Liver (tissue), 9 donors: Measurements from ENCODE around the gene OR4C45. TPM values are rescaled to one million over a fixed set of nuclear protein-coding genes. Genes with fewer than 3 reads are reported as not detected.
"Not testable (repeated sequence)": the region's sequence is repeated elsewhere in the genome, so short reads cannot be mapped to it uniquely, and the experiment has no call there.

Experiments
- DNase-seq: peaks from one replicate; pipeline ENCODE4 v3.0.0-alpha.2; 2017; ENCODE audit warnings: low spot score
- H3K27ac ChIP-seq, 2 donors: one replicate each; pipeline ENCODE4 v1.7.0; 2013; ENCODE audit warnings: inconsistent platforms in 2 of 2, low read length in 2 of 2, control low read depth in 1 of 2, low read depth in 1 of 2, mild to moderate bottlenecking in 1 of 2
- H3K27me3 ChIP-seq, 4 donors: one replicate each; pipeline versions ENCODE4 v1.6.1 to v1.7.0; 2013; ENCODE audit warnings: low read length in 3 of 4, inconsistent platforms in 1 of 4, mild to moderate bottlenecking in 1 of 4, moderate library complexity in 1 of 4; ENCODE audit not compliant: control insufficient read depth in 4 of 4, insufficient read depth in 4 of 4
- H3K36me3 ChIP-seq, 4 donors: one replicate each; pipeline versions ENCODE4 v1.6.1 to v1.7.0; 2013; ENCODE audit warnings: low read length in 3 of 4, mild to moderate bottlenecking in 3 of 4, low read depth in 1 of 4, moderate library complexity in 1 of 4; ENCODE audit not compliant: control insufficient read depth in 4 of 4, insufficient read depth in 3 of 4
- H3K4me1 ChIP-seq, 4 donors: one replicate each; pipeline versions ENCODE4 v1.6.1 to v1.7.0; 2013; ENCODE audit warnings: low read length in 3 of 4, mild to moderate bottlenecking in 3 of 4, moderate library complexity in 1 of 4; ENCODE audit not compliant: control insufficient read depth in 4 of 4, insufficient read depth in 4 of 4
- H3K4me3 ChIP-seq, 3 donors: one replicate each; pipeline versions ENCODE4 v1.6.1 to v1.7.0; 2013; ENCODE audit warnings: low read length in 3 of 3, control low read depth in 1 of 3, low read depth in 1 of 3, mild to moderate bottlenecking in 1 of 3
- H3K9ac ChIP-seq, 2 donors: one replicate each; pipeline ENCODE4 v1.7.0; 2013; ENCODE audit warnings: low read length in 2 of 2, mild to moderate bottlenecking in 2 of 2, moderate library complexity in 2 of 2, control low read depth in 1 of 2, low read depth in 1 of 2
- H3K9me3 ChIP-seq, 4 donors: one replicate each; pipeline versions ENCODE4 v1.6.1 to v1.7.0; 2013; ENCODE audit warnings: low read length in 3 of 4; ENCODE audit not compliant: control insufficient read depth in 4 of 4
- ATF3 ChIP-seq: IDR thresholded peaks from 2 replicates; pipeline ENCODE4 v1.6.1; 2016; ENCODE audit warnings: antibody characterized with exemption
- CTCF ChIP-seq: fragments of 150-350 bp; IDR thresholded peaks from 2 replicates; pipeline ENCODE4 v1.5.1; 2017; ENCODE audit warnings: improper control_type of control experiment, low read depth, low read length; ENCODE audit not compliant: missing input control
- EGR1 ChIP-seq, 2 donors: IDR thresholded peaks; 2 replicates each; pipeline ENCODE4 v1.6.1; 2016 to 2018; ENCODE audit warnings: antibody characterized with exemption in 2 of 2, low read depth in 2 of 2
- FOXA1 ChIP-seq: IDR thresholded peaks from 2 replicates; pipeline ENCODE4 v1.6.1; 2016; ENCODE audit warnings: antibody characterized with exemption
- FOXA2 ChIP-seq: IDR thresholded peaks from 2 replicates; pipeline ENCODE4 v1.6.1; 2016; ENCODE audit warnings: antibody characterized with exemption
- GABPA ChIP-seq, 2 donors: IDR thresholded peaks in 1 of 2; conservative IDR thresholded peaks in 1 of 2; 2 replicates each; pipeline ENCODE4 v1.6.1; 2016; ENCODE audit warnings: antibody characterized with exemption in 2 of 2, mild to moderate bottlenecking in 1 of 2, moderate library complexity in 1 of 2
- HNF4A ChIP-seq, 2 donors: conservative IDR thresholded peaks; 2 replicates each; pipeline ENCODE4 v1.6.1; 2016; ENCODE audit warnings: antibody characterized with exemption in 2 of 2, mild to moderate bottlenecking in 2 of 2
- HNF4G ChIP-seq: IDR thresholded peaks from 2 replicates; pipeline ENCODE4 v1.6.1; 2016; ENCODE audit warnings: antibody characterized with exemption
- JUND ChIP-seq, 2 donors: IDR thresholded peaks; 2 replicates each; pipeline ENCODE4 v1.6.1; 2016; ENCODE audit warnings: antibody characterized with exemption in 2 of 2
- MAX ChIP-seq: IDR thresholded peaks from 2 replicates; pipeline ENCODE4 v1.6.1; 2016; ENCODE audit warnings: antibody characterized with exemption
- NR2F2 ChIP-seq: IDR thresholded peaks from 2 replicates; pipeline ENCODE4 v1.6.1; 2016; ENCODE audit warnings: antibody characterized with exemption
- RAD21 ChIP-seq, 2 donors: IDR thresholded peaks; 2 replicates each; pipeline ENCODE4 v1.6.1; 2016; ENCODE audit warnings: antibody characterized with exemption in 2 of 2, mild to moderate bottlenecking in 2 of 2
- REST ChIP-seq: IDR thresholded peaks from 2 replicates; pipeline ENCODE4 v1.6.1; 2016; ENCODE audit warnings: antibody characterized with exemption, mild to moderate bottlenecking
- RXRA ChIP-seq, 2 donors: IDR thresholded peaks; 2 replicates each; pipeline ENCODE4 v1.6.1; 2017 to 2018; ENCODE audit warnings: antibody characterized with exemption in 2 of 2, mild to moderate bottlenecking in 1 of 2
- SP1 ChIP-seq: IDR thresholded peaks from 2 replicates; pipeline ENCODE4 v1.6.1; 2018; ENCODE audit warnings: antibody characterized with exemption, mild to moderate bottlenecking
- TAF1 ChIP-seq: conservative IDR thresholded peaks from 2 replicates; pipeline ENCODE4 v1.6.1; 2016; ENCODE audit warnings: antibody characterized with exemption, mild to moderate bottlenecking
- YY1 ChIP-seq: IDR thresholded peaks from 2 replicates; pipeline ENCODE4 v1.6.1; 2016; ENCODE audit warnings: antibody characterized with exemption, mild to moderate bottlenecking
- ZBTB33 ChIP-seq: IDR thresholded peaks from 2 replicates; pipeline ENCODE4 v1.6.1; 2016; ENCODE audit warnings: antibody characterized with exemption
- WGBS: extraction: QIAGEN DNeasy Blood & Tissue Kit; methylation state at CpG from one replicate; pipeline ENCODE4 v1.1.7; 2013; 5-methylcytosine and 5-hydroxymethylcytosine counted together
- polyA plus RNA-seq, 2 donors: library from polyadenylated mRNA; stranded (reverse) in 1 of 2; unstranded in 1 of 2; fragments of 200-250 nt in 1 of 2; fragments of >200 nt in 1 of 2; fragmentation: Nextera tagmentation in 1 of 2; extraction: Ambion mirVana in 1 of 2; gene quantifications; one replicate each; pipeline versions ENCODE4 v1.2.1 to v1.2.3, GENCODE V29; 2013 to 2015
- total RNA-seq, 2 donors: library from RNA; depleted of rRNA; stranded (reverse); fragments of >200 nt; gene quantifications; one replicate each; pipeline ENCODE4 v1.2.3, GENCODE V29; 2014
- donor health status: healthy.
- donor health status: healthy.
- donor health status: healthy.
- donor health status: healthy.
- donor health status: healthy.

Gene OR4C45
- total and polyA plus RNA-seq, 4 donors = not detected

GRCh38 chr11:50077526-50077925 lies 44.9 kb downstream of the OR4C45 start (continued):
- TF ChIP-seq ATF3 = no peak
- TF ChIP-seq TAF1 = no peak
- no peak for TF ChIP-seq HNF4G
- TF ChIP-seq SP1 = no peak
- no peak for TF ChIP-seq RXRA (IDR thresholded peaks at IDR 0.05)
- no peak for TF ChIP-seq HNF4A (conservative IDR thresholded peaks at IDR 0.05)
- TF ChIP-seq CTCF = no peak
- TF ChIP-seq MAX = no peak
- TF ChIP-seq FOXA1 = no peak
- no peak for TF ChIP-seq NR2F2

- no peak for DNase-seq
- Histone ChIP-seq H3K9ac (no peak overlapping the region), H3K4me3 (no peak overlapping the region), H3K9me3 (peaks cover 0 to 7% (median 0%) of the 10 kb centered on the region in 4 donors), H3K36me3 (no peaks in the 10 kb centered on the region), H3K27me3 (no peaks in the 10 kb centered on the region), H3K27ac (no peak overlapping the region), H3K4me1 (no peaks in the 10 kb centered on the region)
- 91% methylated on average over 1 of the region's 1 CpG for WGBS
- TF ChIP-seq RXRA (IDR thresholded peaks at IDR 0.05) (no peak), SP1 (no peak), FOXA2 (no peak), FOXA1 (no peak), ZBTB33 (no peak), JUND (IDR thresholded peaks at IDR 0.05) (no peak), HNF4A (conservative IDR thresholded peaks at IDR 0.05) (no peak), RAD21 (IDR thresholded peaks at IDR 0.05) (no peak), GABPA (IDR thresholded peaks at IDR 0.05 in 1 of 2, conservative IDR thresholded peaks at IDR 0.05 in 1 of 2) (no peak), YY1 (no peak), REST (no peak), MAX (no peak), NR2F2 (no peak), HNF4G (no peak), EGR1 (IDR thresholded peaks at IDR 0.05; ENCODE audit: low read depth in 2 of 2) (no peak), CTCF (no peak), ATF3 (no peak), TAF1 (no peak)
These were observed 45.3 kb downstream of the OR4C45 start for GRCh38 chr11:50078001-50078400.

- not testable (repeated sequence) for H3K27me3 ChIP-seq, H3K9ac ChIP-seq, H3K4me3 ChIP-seq, H3K9me3 ChIP-seq, H3K27ac ChIP-seq, H3K36me3 ChIP-seq, DNase-seq, H3K4me1 ChIP-seq
These were observed 46.3 kb downstream of the OR4C45 start for GRCh38 chr11:50078946-50079345.
